BJ (cell line): ENCODE data around the gene IKBKE. TPM values are rescaled to one million over a fixed set of nuclear protein-coding genes. Genes with fewer than 3 reads are reported as not detected.

Experiments
- CTCF ChIA-PET: fragments of 350-600 bp; formaldehyde crosslinking; extraction: SDS; loops from one replicate; lab custom pipeline; 2021; ENCODE audit warnings: antibody characterized with exemption, inconsistent platforms; lab: Yijun Ruan, JAX
- POLR2A ChIA-PET: fragments of 300-600 bp; sonication (Branson Sonifier 250); formaldehyde crosslinking; extraction: SDS; loops from one replicate; lab custom pipeline; 2021; ENCODE audit warnings: antibody characterized with exemption; lab: Charles Lee
- DNase-seq: peaks from one replicate; pipeline ENCODE4 v3.0.0-alpha.2; 2011; ENCODE audit warnings: low read depth
- H3K27me3 ChIP-seq: 2 replicates; pipeline ENCODE4 v1.6.0; 2011; ENCODE audit warnings: low read length; ENCODE audit not compliant: control insufficient read depth, insufficient read depth
- H3K36me3 ChIP-seq: 2 replicates; pipeline ENCODE4 v1.5.1; 2011; ENCODE audit warnings: low read length; ENCODE audit not compliant: control insufficient read depth, insufficient read depth
- H3K4me3 ChIP-seq: 2 replicates; pipeline ENCODE4 v1.5.1; 2011; ENCODE audit warnings: low read depth, mild to moderate bottlenecking, control low read depth, low read length
- polyA plus RNA-seq: library from polyadenylated mRNA; depleted of rRNA; stranded (reverse); fragments of >200 nt; gene quantifications from 2 replicates; pipeline ENCODE4 v1.2.3, GENCODE V29; 2011
- TF ChIP-seq, protein P1 (sequence below): IDR thresholded peaks from 2 replicates; pipeline ENCODE4 v1.5.1; 2011; ENCODE audit warnings: low read depth, mild to moderate bottlenecking, control low read depth, inconsistent platforms, low read length, moderate library complexity; ENCODE audit not compliant: insufficient read depth

IKBKE gene
- polyA plus RNA-seq, 1 experiment: 23.0 TPM

DNA sequence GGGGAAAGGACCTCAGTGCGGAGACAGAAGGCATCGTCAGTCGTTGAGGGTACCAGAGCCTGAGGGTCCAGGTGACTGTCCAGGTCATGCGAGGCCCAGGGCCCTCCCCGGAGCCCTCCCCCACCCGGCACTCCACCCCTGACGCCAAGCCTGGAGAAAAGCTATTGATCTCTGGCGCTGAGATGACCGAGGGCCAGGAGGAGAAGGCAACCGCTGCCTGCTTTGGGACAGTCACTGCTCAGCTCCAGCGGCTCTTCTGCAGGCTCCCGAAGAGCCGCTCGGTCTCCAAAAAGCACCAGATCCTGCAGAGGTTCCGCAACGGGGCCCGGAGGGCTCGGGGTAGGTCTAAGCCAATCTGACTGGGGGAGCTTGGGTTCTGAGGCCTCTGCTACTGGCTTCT lies 47.9 kb downstream of the IKBKE start:
- no peak for DNase-seq
- ChIA-PET POLR2A (no interaction called here), CTCF (interaction anchor here (0.6 to 1.7 kb wide), 5 partner anchors 10 to 612 kb away, joined by 3 to 6 read pairs (median 4); no protein-coding TSS in a partner anchor)
- Histone ChIP-seq H3K4me3 (no peak overlapping the region), H3K36me3 (no peaks in the 10 kb centered on the region), H3K27me3 (no peaks in the 10 kb centered on the region; the same call in 1 of the 2 replicates)
- TF ChIP-seq, protein P1, sequence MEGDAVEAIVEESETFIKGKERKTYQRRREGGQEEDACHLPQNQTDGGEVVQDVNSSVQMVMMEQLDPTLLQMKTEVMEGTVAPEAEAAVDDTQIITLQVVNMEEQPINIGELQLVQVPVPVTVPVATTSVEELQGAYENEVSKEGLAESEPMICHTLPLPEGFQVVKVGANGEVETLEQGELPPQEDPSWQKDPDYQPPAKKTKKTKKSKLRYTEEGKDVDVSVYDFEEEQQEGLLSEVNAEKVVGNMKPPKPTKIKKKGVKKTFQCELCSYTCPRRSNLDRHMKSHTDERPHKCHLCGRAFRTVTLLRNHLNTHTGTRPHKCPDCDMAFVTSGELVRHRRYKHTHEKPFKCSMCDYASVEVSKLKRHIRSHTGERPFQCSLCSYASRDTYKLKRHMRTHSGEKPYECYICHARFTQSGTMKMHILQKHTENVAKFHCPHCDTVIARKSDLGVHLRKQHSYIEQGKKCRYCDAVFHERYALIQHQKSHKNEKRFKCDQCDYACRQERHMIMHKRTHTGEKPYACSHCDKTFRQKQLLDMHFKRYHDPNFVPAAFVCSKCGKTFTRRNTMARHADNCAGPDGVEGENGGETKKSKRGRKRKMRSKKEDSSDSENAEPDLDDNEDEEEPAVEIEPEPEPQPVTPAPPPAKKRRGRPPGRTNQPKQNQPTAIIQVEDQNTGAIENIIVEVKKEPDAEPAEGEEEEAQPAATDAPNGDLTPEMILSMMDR: no peak

DNA sequence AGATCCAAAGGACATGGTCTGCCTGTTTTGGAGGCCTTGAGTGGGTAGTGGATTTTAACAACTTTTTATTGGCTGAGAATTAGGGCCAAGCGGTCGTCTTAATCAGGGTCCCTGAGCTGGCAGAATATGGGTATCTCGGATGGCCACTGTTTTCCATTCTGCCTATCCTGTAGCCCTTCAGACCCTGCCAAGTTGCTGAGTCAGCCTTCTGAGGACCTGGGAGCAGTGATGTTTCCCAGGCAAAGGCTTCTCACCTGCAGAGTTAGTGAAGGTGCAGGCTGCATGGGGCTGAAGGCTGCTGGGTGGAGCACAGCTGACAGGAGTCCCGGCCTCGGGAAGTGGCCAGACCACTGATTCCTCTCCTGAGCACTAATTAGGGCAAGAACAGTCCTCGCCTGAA lies 48.5 kb downstream of the IKBKE start:
- no peak for DNase-seq
- no peaks in the 10 kb centered on the region for H3K36me3 ChIP-seq
- no peak overlapping the region for H3K4me3 ChIP-seq
- H3K27me3 ChIP-seq: no peaks in the 10 kb centered on the region; the same call in 1 of the 2 replicates
- TF ChIP-seq, protein P1: no peak
- CTCF ChIA-PET: interaction anchor here (0.6 to 1.7 kb wide), 4 partner anchors 13 to 612 kb away, joined by 3 to 6 read pairs (median 4); no protein-coding TSS in a partner anchor
- POLR2A ChIA-PET: no interaction called here

DNA sequence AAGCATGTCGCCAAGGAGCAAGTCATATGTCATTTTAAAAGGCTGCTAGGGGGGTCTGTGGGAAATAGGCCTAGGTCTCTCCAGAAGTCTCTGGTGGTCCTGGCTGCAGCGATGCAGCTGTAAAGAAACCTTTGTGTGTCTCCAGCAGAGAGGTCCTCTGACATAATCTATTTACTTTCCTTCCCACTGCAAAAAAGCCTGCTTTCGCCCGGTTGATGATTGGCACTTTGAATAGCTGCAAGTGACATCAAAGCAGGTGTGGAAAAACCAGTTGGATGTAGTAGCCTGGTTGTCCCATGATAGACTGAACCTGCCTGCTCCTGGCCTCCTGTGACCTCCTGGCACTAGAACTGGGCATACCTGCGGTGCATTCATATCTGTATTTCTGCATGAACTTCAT lies 50.9 kb downstream of the IKBKE start:
- ChIA-PET POLR2A (no interaction called here), CTCF (interaction anchor here (0.6 to 3.1 kb wide), 4 partner anchors 20 to 392 kb away, joined by 3 to 16 read pairs (median 4); no protein-coding TSS in a partner anchor)
- Histone ChIP-seq H3K36me3 (no peaks in the 10 kb centered on the region), H3K27me3 (no peaks in the 10 kb centered on the region; the same call in 1 of the 2 replicates), H3K4me3 (no peak overlapping the region)
- TF ChIP-seq, protein P1: no peak
- DNase-seq: no peak

DNA sequence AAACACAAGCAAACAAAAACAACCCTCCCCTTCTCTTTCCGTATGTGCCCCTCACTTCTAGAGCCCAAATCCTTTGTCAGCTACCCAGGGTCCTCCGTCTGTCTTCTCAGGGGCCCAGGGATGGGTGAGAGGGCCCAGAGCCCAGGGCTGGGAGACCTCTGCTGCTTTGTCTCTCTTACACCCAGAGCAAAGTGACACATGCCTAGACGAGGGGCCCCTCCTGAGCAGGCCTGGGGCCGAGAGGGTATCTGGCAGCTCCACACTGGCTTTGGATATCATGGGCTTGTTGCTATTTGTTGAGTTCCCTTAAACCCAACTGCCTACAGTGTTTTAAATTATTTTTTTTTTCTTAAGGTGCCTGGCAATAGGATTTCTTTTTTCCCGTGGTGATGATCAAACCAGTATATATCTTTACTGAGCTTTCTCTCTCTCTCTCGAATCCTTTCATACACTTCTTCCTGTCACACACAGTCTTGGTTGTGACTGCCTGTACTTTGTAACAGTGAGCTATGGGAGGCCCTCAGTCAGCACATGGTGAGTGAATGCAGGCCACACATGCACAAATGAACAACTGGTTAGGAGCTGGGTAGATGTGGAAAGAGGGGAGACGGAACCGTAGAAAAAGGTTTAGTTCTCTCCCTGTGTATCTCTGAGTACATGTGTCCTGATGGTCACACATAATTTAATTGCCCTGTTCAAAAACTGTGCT lies 51.6 kb downstream of the IKBKE start:
- H3K36me3 ChIP-seq: no peaks in the 10 kb centered on the region
- ChIA-PET CTCF (interaction anchor here (0.6 to 3.1 kb wide), 5 partner anchors 13 to 391 kb away, joined by 3 to 16 read pairs (median 3); no protein-coding TSS in a partner anchor), POLR2A (no interaction called here)
- no peaks in the 10 kb centered on the region; the same call in none of the 2 replicates for H3K27me3 ChIP-seq
- H3K4me3 ChIP-seq: no peak overlapping the region
- TF ChIP-seq, protein P1: no peak
- no peak for DNase-seq

DNA sequence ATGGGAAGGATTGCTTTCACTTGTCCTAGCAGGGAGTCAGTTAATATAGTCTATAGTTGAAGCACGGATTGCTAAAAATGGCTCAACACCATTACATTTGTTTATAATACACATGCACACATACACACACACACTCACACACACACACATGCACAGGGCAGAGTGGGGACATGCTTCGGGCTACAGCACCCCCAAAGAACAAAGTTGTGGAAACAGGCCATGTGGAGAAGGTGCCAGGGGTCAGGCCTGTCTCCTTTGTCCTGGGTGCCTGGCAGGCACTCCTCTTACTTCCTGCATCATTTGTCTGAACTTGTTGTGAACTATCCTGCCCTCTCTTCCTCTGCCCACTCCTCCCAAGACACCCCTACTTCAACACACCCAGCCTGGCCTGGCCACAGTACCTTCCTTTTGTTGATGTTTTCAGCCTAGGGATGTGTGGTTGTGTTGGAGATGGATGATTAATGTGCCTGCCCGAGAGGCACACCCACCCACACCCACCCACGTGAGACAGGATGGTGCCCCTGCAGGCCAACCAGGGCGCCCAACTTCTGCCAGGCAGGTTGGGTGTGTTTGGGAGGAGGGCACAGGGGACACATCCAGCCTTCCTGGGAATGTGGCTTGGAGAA lies 54.6 kb downstream of the IKBKE start:
- TF ChIP-seq, protein P1: no peak
- DNase-seq: no peak
- POLR2A ChIA-PET: no interaction called here
- Histone ChIP-seq H3K36me3 (no peaks in the 10 kb centered on the region), H3K27me3 (peaks cover 3% of the 10 kb centered on the region), H3K4me3 (no peak overlapping the region)
- CTCF ChIA-PET: interaction anchor here (1.2 kb wide), 1 partner anchor 34 kb away, joined by 4 read pairs; no protein-coding TSS in a partner anchor
